HG03439 (cell line): ENCODE data around the gene CIAPIN1.
"Not testable (repeated sequence)": the region's sequence is repeated elsewhere in the genome, so short reads cannot be mapped to it uniquely, and the experiment has no call there.

ENCODE experiments used
- ATAC-seq: cut with Tn5 transposase; IDR thresholded peaks from one replicate; pipeline ENCODE4 v1.9.1; 2021; ENCODE audit warnings: mild to moderate bottlenecking, moderate library complexity; ENCODE audit not compliant: unreplicated experiment

Gene CIAPIN1

DNA sequence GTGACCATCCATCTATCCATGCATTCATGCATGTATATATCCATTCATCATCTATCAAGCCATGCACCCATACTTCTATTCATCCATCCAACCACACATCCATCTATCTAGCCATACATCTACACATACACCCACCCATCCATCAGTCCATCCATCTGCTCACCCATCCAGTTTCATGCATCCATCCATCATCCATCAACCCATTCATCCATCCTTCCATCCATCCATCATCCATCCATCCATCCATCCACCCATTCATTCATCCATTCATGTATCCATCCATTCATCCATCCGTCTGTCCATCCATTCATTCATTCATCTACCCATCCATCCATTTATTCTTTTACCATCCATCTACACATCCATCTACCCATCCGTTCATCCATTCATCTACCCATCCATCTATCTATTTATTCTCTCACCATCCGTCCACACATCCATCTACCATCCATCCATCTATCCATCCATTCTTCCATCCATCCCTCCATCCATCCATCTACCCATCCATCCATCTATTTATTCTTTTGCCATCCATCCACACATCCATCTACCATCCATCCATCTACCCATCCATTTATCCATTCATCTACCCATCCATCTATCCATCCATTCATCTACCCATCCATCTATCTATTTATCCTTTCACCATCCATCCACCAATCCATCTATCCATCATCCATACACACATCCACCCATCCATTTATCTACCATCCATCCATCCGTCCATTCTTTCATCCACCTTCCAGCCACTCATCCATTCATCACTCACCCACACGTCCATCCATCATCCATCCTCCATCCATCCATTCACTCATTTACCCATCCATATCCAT, 39.4 kb downstream of the CIAPIN1 start:
- no peak for ATAC-seq

DNA sequence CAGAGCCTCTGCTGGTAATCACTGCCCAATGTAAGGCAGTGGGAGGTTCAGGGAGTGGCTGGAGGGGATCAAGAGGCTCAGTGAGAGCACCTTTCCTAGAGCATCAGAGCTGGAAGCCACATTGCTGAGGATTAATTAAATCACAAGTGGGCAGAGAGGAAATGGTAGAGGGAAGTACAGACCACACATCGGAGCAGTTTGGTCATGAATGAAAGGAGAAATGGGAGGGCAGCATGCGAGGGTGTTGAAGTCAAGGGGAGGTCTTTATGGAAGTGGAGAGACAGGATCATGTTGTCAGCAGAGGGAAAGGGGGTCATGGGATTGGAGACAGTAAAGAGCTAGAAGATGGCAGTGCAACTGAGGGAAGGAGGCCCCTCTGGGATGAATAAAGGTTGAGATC, 40.3 kb downstream of the CIAPIN1 start:
- no peak for ATAC-seq

- no peak for ATAC-seq
Observed at GRCh38 chr16:57405097-57405496, 42.1 kb downstream of the CIAPIN1 start.

- no peak for ATAC-seq
Observed at GRCh38 chr16:57403965-57404817, 43.0 kb downstream of the CIAPIN1 start, which contains the start of gene CCL17. CCL17 (plus strand) TSS chr16:57404767; CDS start chr16:57413933, 9,166 bp downstream.

DNA sequence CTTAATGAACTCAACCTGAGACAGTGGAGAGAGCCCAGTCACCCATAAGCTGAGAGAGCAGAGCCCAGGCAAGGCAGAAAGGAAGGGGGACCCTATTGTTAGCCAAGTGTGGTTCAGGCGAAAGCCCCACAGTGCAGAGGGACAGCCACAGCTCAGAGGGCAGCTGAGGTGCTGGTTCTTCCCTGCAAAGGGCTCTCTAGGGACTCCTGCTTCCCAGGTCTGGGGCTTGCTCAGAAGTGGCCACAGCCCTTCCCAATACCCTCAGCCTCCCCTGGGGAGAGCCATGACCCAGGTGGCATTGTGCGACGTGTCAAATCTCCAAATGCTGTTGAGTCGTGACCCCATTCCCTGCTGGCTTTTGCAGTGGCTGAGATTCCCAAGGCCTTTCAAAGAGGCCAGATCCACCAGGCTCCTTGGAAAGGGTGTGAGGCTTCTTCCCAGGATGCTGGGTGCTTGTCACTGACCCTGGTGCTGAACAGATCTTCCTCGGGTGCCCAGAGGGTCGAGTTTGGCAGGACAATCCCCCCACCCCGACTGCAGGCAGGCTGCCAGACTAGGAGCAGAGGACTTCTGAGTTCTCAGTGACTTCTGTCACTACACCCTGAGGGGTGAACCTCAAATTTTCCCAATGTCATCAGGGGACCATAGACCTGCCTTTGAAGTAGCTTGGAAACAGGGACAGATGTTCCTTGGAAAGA, 45.1 kb downstream of the CIAPIN1 start:
- no peak for ATAC-seq

DNA sequence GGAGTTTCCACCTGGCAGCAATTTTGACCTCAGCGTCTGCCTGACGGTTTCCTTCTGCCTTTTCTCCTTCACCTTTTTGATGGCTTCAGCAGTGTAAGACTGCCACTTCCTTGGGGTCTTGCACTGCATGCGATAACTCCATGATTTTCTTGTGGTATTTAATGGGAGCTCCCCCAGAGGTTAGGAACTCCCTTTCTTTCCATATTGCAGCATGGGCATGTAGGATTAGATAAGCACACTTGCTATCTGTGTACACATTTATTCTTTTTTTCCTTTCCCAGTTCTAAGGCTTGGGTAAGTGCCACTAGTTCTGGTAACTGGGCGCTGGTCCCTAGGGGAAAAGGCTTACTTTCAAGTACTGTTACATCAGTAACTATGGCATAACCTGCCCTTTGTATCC, 49.7 kb downstream of the CIAPIN1 start:
- ATAC-seq: not testable (repeated sequence)

DNA sequence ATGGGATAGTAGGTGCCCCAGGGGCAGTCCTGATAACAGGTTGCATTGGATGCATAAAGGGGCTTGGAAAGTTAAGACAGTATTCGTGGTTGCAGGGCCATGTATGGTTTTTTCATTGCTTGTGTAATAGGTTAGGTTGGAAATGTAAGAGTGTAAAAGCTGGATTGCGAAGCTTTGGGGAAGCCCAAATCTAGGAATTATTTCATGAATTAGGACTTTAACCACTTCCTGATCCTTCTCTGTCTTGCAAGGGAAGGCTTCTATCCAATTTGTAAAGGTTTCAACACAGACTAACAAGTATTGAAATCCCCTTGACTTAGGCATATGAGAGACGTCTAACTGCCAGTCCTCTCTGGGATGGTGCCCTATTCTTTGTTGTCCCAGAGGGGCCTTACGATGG, 50.4 kb downstream of the CIAPIN1 start:
- no peak for ATAC-seq

DNA sequence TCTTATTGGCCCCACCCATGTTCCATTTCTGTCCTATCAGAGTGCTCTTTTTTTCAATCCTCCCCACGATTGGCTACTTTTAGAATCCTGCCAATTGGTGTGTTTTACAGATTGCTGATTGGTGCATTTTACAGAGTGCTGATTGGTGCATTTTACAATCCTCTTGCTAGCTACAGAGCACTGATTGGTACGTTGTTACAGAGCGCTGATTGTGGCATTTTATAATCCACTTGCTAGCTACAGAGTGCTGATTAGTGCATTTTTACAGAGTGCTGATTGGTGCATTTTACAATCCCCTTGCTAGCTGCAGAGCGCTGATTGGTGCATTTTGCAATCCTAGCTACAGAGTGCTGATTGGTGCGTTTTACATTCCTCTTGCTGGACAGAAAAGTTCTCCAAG, 52.2 kb downstream of the CIAPIN1 start:
- no peak for ATAC-seq

DNA sequence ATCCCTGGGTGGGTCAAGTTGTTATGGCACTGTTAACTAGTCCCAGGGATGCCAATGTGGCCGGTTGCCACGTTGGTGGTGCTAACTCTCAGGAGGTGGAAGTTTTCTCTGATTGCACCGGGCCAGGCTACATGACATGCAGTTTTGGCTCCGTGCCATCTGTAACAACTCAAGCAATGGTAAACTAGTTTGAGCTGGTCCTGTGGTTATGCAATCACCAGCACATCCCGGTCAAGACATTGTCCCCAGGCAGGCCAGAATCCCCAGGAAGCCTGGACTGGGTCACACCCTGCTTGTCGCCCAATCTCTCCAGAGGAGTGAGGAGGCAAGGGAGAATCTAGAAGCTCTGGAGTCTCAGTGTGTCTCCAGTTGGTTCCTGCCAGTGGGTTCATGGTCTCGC, 52.7 kb downstream of the CIAPIN1 start:
- no peak for ATAC-seq

- no peak for ATAC-seq
Observed at GRCh38 chr16:57392694-57393093, 54.5 kb downstream of the CIAPIN1 start.

GRCh38 chr16:57391708-57392107, 55.5 kb downstream of the CIAPIN1 start:
- no peak for ATAC-seq

DNA sequence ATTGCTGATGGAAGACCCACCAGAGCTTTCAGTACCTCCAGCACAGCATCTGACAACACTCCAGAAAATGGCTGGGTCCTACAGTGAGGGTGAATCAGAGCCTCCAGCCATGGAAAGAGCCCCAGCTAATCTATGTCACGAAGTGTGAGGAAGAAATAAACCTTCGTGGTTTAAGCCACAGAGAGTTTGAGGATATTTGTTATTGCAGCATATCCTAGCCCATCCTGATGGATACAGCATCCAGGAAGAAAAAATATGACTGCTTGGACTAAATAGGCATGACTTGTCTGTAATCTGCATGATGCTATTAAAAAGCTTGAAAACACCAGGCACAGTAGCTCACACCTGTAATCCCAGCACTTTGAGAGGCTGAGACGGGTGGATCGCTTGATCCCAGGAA, 55.9 kb downstream of the CIAPIN1 start:
- ATAC-seq: no peak

GRCh38 chr16:57390636-57391295, 56.4 kb downstream of the CIAPIN1 start:
- no peak for ATAC-seq

DNA sequence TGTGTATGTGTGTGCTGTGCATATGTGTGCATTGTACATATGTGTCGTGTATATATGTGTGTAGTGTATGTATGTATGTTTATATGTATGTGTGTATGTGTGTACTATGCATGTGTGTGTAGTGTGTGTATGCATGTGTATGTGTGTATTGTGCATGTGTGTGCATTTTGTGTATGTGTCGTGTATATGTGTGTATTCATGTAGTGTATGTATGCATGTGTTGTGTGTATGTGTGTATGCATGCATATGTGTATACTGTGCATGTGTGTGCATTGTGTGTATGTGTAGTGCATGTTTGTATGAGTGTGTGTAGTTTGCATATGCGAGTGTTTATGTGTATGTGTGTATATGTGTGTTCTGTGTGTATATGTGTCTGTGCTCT, 58.1 kb downstream of the CIAPIN1 start:
- no peak for ATAC-seq

DNA sequence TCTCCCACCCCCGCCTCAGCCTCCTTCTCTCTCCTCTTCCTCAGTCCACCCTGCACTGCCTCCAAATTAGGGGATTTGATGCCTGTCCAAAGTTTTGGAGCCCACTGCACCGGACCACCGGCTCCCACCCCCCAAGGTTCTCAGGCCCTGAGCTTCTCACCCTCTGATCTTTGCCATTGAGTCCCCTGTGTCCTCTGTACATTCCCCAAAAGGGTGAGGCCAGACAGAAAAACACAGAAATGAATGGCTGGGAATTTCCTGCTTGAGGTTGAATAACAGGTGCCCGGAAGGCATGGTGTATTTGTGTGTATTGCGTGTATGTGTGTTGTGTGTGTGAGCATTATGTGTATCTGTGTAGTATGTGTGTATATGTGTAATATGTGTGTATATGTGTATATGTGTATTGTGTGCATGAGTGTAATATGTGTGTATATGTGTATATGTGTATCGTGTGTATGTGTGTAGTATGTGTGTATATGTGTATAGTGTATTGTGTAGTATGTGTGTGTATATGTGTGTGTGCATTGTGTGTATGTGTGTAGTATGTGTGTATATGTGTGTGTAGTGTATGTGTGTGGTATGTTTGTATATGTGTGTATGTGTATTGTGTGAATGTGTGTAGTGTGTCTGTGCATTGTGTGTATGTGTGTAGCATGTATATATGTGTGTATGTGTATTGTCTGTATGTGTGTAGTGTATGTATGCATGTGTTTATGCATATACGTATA, 58.7 kb downstream of the CIAPIN1 start:
- no peak for ATAC-seq

- ATAC-seq: no peak
Observed at GRCh38 chr16:57387598-57388354, 59.4 kb downstream of the CIAPIN1 start.

DNA sequence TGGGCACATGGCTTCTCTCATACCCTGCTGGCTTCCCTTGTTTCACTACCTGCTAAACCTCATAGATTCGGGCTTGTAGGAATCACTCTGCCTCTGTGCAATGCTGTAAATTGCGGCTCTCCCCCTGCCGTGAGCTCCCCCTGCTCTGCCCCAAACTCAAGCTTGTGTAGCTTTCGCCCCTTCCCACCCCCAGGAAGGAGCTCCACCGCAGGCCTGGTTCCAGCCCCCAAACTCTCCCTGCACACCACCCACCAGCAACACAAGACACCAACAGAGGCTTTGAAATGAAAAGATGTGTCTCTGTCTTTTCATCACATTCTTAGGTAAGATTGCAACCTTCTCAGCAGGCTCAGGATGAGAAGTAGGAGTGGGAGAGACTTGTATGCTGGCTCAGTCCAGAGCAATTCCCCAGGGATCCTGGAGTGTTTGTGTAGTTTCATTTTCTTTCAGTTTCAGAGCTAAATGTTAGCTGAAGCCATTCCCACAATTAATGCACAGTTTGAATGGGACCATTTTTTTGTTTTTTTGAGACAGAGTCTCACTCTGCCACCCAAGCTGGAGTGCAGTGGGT, 60.7 kb downstream of the CIAPIN1 start:
- no peak for ATAC-seq

DNA sequence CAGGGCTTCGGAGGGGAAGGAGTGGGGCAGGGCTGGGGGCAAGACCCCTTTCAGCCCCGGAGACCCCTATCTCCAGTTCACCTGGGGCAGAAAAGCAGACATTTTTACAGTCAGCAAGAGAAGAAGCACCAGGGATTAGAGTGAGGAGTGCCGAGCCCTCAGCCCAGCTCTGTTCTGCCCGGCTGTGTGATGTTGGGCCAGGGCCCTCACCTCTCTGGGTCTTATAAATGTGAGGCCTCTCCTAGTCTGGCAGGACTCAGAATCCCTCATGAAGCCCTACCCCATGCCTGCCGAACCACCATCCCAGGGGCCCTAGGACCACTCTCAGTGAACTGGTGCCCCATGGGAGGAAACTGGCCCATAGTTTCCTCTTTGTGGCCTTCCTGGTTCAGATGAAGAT, 62.1 kb downstream of the CIAPIN1 start:
- no peak for ATAC-seq
